Right renal pelvis (tissue), 4 donors: ENCODE measurements around the gene ZFAND4. TPM values are rescaled to one million over a fixed set of nuclear protein-coding genes. Genes with fewer than 3 reads are reported as not detected.

Experiments used
- polyA plus RNA-seq, 4 donors: library from polyadenylated mRNA; unstranded; fragments of 120-200 nt; gene quantifications; one replicate each; pipeline ENCODE4 v1.2.1, GENCODE V29; 2013; ENCODE audit not compliant: insufficient read length in 4 of 4

The ZFAND4 gene
- polyA plus RNA-seq, 4 donors: 11.7 to 16.2 (median 15.6) TPM

Other genes with a start within 250 kb of the ZFAND4 start
- gene WASHC2C, start 54.5 kb upstream of the ZFAND4 start, polyA plus RNA-seq: 10 to 100 TPM; 51.4 to 65.4 (median 56.5) TPM
- 10 to 100 TPM; 27.8 to 46.3 (median 32.8) TPM for gene AGAP4, start 174.7 kb upstream of the ZFAND4 start, polyA plus RNA-seq